H1 (cell line): ENCODE results near the gene CYP4Z1. TPM values are rescaled to one million over a fixed set of nuclear protein-coding genes. Genes with fewer than 3 reads are reported as not detected.

Experiments
- ATF2 ChIP-seq: IDR thresholded peaks from 2 replicates; pipeline ENCODE4 v1.6.1; 2012; ENCODE audit warnings: low read length, inconsistent platforms
- EP300 ChIP-seq, 2 experiments: IDR thresholded peaks; 1 replicate in 1 of 2; 2 replicates in 1 of 2; pipeline ENCODE4 v1.6.1; 2011 to 2012; ENCODE audit warnings: low read depth in 2 of 2, low read length in 2 of 2, mild to moderate bottlenecking in 2 of 2, borderline replicate concordance in 1 of 2, inconsistent platforms in 1 of 2, moderate library complexity in 1 of 2
- POU5F1 ChIP-seq: IDR thresholded peaks from 2 replicates; pipeline ENCODE4 v1.6.1; 2011; ENCODE audit warnings: low read depth, mild to moderate bottlenecking, low read length, moderate library complexity
- SP1 ChIP-seq: IDR thresholded peaks from 2 replicates; pipeline ENCODE4 v1.6.1; 2011; ENCODE audit warnings: low read depth, low read length
- SRF ChIP-seq: IDR thresholded peaks from 2 replicates; pipeline ENCODE4 v1.6.1; 2011; ENCODE audit warnings: mild to moderate bottlenecking, low read depth, low read length, moderate library complexity
- polyA plus RNA-seq, 7 experiments: library from polyadenylated mRNA; depleted of rRNA in 3 of 7; stranded (reverse) in 5 of 7; unstranded in 2 of 7; fragments of >200 nt in 5 of 7; fragments of 200-250 nt in 2 of 7; gene quantifications; 1 replicate in 5 of 7; 2 replicates in 1 of 7; 4 replicates in 1 of 7; pipeline versions ENCODE4 v1.2.1 to v1.2.3, GENCODE V29; 2011 to 2013; ENCODE audit warnings: missing spikeins in 2 of 7, mixed read lengths in 2 of 7
- total RNA-seq: library from RNA; stranded (reverse); fragmentation: NEBNext Ultra II Directional; extraction: Animal tissue kit (Norgen Biotek cat#: 25700); gene quantifications from 2 replicates; pipeline ENCODE4 v1.2.1, GENCODE V29; 2021

CYP4Z1 gene
- total and polyA plus RNA-seq, 2 of the 8 experiments (the other 6 are each of a cell fraction or from before 2014, with no cell fraction given): not detected

- no peak for TF ChIP-seq ATF2
- TF ChIP-seq SRF: no peak
- no peak for TF ChIP-seq SP1
- TF ChIP-seq EP300 (IDR thresholded peaks at IDR 0.05; ENCODE audit: borderline replicate concordance in 1 of 2, low read depth in 2 of 2, low read length in 2 of 2): no peak
- no peak for TF ChIP-seq POU5F1
Measured at GRCh38 chr1:47031585-47031984, 35.4 kb upstream of the CYP4Z1 start (continued).
